ENCODE measurements around the gene CELSR3. TPM values are rescaled to one million over a fixed set of nuclear protein-coding genes. Genes with fewer than 3 reads are reported as not detected.

Gene CELSR3
- total RNA-seq, 1 donor from 2014 or later: 0.16 TPM

GRCh38 chr3:48641396-48641795 is 21.3 kb downstream of the CELSR3 start:
- intact Hi-C loops (cut with DNase I): no loop called here
- DNase-seq: no peak
- ATAC-seq (ENCODE audit: poor library complexity): no peak

GRCh38 chr3:48639944-48640606 is 22.6 kb downstream of the CELSR3 start:
- intact Hi-C loops (cut with DNase I): no loop called here
- no peak for ATAC-seq (ENCODE audit: poor library complexity)
- DNase-seq: no peak

GRCh38 chr3:48637305-48637704 is 25.4 kb downstream of the CELSR3 start:
- intact Hi-C loops (cut with DNase I): no loop called here
- ATAC-seq (ENCODE audit: poor library complexity): no peak
- DNase-seq: no peak

- DNase-seq (no peak), ATAC-seq (ENCODE audit: poor library complexity) (no peak)
- intact Hi-C loops (cut with DNase I): no loop called here
Measured at GRCh38 chr3:48636149-48636655, 26.5 kb downstream of the CELSR3 start.

GRCh38 chr3:48635222-48636021 is 27.3 kb downstream of the CELSR3 start, which contains the start of gene SLC26A6:
SLC26A6 (minus strand) TSS chr3:48635461; CDS start chr3:48635393, 68 bp downstream.
- intact Hi-C loops (cut with DNase I): no loop called here
- peak; percentile 98 for ATAC-seq (ENCODE audit: poor library complexity)

GRCh38 chr3:48634661-48635221 is 27.9 kb downstream of the CELSR3 start:
- peak; percentile 53 for ATAC-seq (ENCODE audit: poor library complexity)

More at GRCh38 chr3:48635222-48636021, 27.3 kb downstream of the CELSR3 start, which contains the start of gene SLC26A6:
- peak; percentile 99 for DNase-seq

GRCh38 chr3:48633743-48634142 is 28.9 kb downstream of the CELSR3 start:
- intact Hi-C loops (cut with DNase I): no loop called here
- ATAC-seq (ENCODE audit: poor library complexity) (no peak), DNase-seq (no peak)

More at GRCh38 chr3:48634661-48635221, 27.9 kb downstream of the CELSR3 start:
- intact Hi-C loops (cut with DNase I): no loop called here
- DNase-seq: peak; percentile 73

GRCh38 chr3:48633256-48633655 is 29.4 kb downstream of the CELSR3 start:
- no peak for DNase-seq
- ATAC-seq (ENCODE audit: poor library complexity): no peak
- intact Hi-C loops (cut with DNase I): no loop called here

- intact Hi-C loops (cut with DNase I): no loop called here
- DNase-seq: no peak
- no peak for ATAC-seq (ENCODE audit: poor library complexity)
Measured at GRCh38 chr3:48631516-48632448, 30.9 kb downstream of the CELSR3 start.

GRCh38 chr3:48630833-48631232 is 31.9 kb downstream of the CELSR3 start:
- DNase-seq: no peak
- ATAC-seq (ENCODE audit: poor library complexity): no peak
- intact Hi-C loops (cut with DNase I): no loop called here

- DNase-seq (no peak), ATAC-seq (ENCODE audit: poor library complexity) (no peak)
- intact Hi-C loops (cut with DNase I): no loop called here
Measured at GRCh38 chr3:48630407-48630806, 32.3 kb downstream of the CELSR3 start.

- no peak for ATAC-seq (ENCODE audit: poor library complexity)
- intact Hi-C loops (cut with DNase I): no loop called here
- DNase-seq: no peak
Measured at GRCh38 chr3:48629894-48630293, 32.8 kb downstream of the CELSR3 start.

GRCh38 chr3:48628277-48629017 is 34.2 kb downstream of the CELSR3 start:
- intact Hi-C loops (cut with DNase I): no loop called here

GRCh38 chr3:48625600-48625999 is 37.1 kb downstream of the CELSR3 start:
- intact Hi-C loops (cut with DNase I): no loop called here
- no peak for DNase-seq

More at GRCh38 chr3:48628277-48629017, 34.2 kb downstream of the CELSR3 start:
- no peak for ATAC-seq (ENCODE audit: poor library complexity)
- no peak for DNase-seq

GRCh38 chr3:48624767-48625166 is 37.9 kb downstream of the CELSR3 start:
- no peak for ATAC-seq (ENCODE audit: poor library complexity)
- intact Hi-C loops (cut with DNase I): no loop called here
- DNase-seq: no peak

More at GRCh38 chr3:48625600-48625999, 37.1 kb downstream of the CELSR3 start:
- ATAC-seq (ENCODE audit: poor library complexity): no peak

GRCh38 chr3:48623851-48624547 is 38.7 kb downstream of the CELSR3 start:
- ATAC-seq (ENCODE audit: poor library complexity) (no peak), DNase-seq (no peak)
- intact Hi-C loops (cut with DNase I): no loop called here

GRCh38 chr3:48621461-48621869 is 41.2 kb downstream of the CELSR3 start, which contains the start of gene TMEM89:
TMEM89 (minus strand) TSS chr3:48621769; CDS start chr3:48621756, 13 bp downstream.
- ATAC-seq (ENCODE audit: poor library complexity): no peak
- intact Hi-C loops (cut with DNase I): no loop called here
- DNase-seq: no peak

Measured in Right ventricle myocardium superior (tissue), 1 donor.